ENCODE measurements around the gene POU2F2.
"Not testable (repeated sequence)": the region's sequence is repeated elsewhere in the genome, so short reads cannot be mapped to it uniquely, and the experiment has no call there.

Gene POU2F2

DNA sequence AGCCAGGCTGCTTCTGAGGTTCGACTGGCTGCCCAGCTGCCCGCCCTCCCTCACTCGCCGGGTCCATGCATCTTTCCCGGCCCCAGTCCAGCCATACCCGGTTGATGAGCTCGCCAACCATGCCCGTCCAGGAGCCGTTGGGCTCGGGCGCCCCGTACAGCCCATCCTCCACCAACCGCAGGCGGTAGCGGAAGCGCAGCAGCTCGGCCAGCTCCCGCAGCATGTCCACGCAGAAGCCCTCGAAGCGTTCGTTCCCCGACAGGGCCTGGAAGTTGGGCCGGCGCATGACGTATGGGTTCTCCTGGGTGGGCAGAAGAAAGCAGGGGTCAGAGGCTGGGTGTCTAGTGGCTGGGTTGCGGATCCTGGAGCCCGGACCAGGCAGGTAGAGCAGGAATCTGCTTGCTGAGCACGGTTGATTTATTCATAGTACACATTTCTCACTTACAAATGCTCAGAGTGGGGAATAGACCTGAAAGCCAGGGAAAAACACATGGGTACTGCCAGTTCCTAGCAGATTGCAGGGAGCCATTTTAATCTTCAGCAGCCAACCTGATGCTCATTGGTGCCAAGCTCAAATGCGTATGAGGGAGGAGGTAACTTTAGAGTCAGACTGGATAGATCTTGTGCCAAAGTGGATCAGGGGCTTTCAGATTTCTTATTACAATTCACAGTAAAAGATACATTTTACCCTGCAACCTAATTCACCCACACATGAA is 89.6 kb downstream of the POU2F2 start:
- Histone ChIP-seq H3K9me3 (ENCODE audit: low read length) (no peaks in the 10 kb centered on the region), H3K27me3 (ENCODE audit: control insufficient read depth in 1 of 2, insufficient read depth in 2 of 2, low read length in 2 of 2) (no peaks in the 10 kb centered on the region), H3K4me3 (ENCODE audit: low read depth in 1 of 2, low read length in 2 of 2) (no peak overlapping the region), H3K9ac (ENCODE audit: low read length) (no peak overlapping the region), H3K27ac (ENCODE audit: low read depth, low read length) (no peak overlapping the region), H3K4me1 (ENCODE audit: insufficient read depth, low read length) (no peaks in the 10 kb centered on the region), H3K36me3 (ENCODE audit: insufficient read depth, low read length) (peaks cover 27% of the 10 kb centered on the region)

- peaks cover 23% of the 10 kb centered on the region for H3K36me3 ChIP-seq (ENCODE audit: insufficient read depth, low read length)
- not testable (repeated sequence) for H3K27ac ChIP-seq (ENCODE audit: low read depth, low read length); H3K27me3 ChIP-seq (ENCODE audit: control insufficient read depth in 1 of 2, insufficient read depth in 2 of 2, low read length in 2 of 2); H3K4me3 ChIP-seq (ENCODE audit: low read depth in 1 of 2, low read length in 2 of 2); H3K9ac ChIP-seq (ENCODE audit: low read length); H3K9me3 ChIP-seq (ENCODE audit: low read length); H3K4me1 ChIP-seq (ENCODE audit: insufficient read depth, low read length)
Measured at GRCh38 chr19:42040491-42040890, 91.8 kb downstream of the POU2F2 start.

- Histone ChIP-seq H3K27me3 (ENCODE audit: control insufficient read depth in 1 of 2, insufficient read depth in 2 of 2, low read length in 2 of 2) (no peaks in the 10 kb centered on the region), H3K9ac (ENCODE audit: low read length) (no peak overlapping the region), H3K27ac (ENCODE audit: low read depth, low read length) (no peak overlapping the region), H3K36me3 (ENCODE audit: insufficient read depth, low read length) (peaks cover 22% of the 10 kb centered on the region), H3K4me3 (ENCODE audit: low read depth in 1 of 2, low read length in 2 of 2) (no peak overlapping the region), H3K9me3 (ENCODE audit: low read length) (no peaks in the 10 kb centered on the region), H3K4me1 (ENCODE audit: insufficient read depth, low read length) (no peaks in the 10 kb centered on the region)
Measured at GRCh38 chr19:42040031-42040430, 92.2 kb downstream of the POU2F2 start.

GRCh38 chr19:42038666-42039065 is 93.6 kb downstream of the POU2F2 start:
- H3K27me3 ChIP-seq (ENCODE audit: control insufficient read depth in 1 of 2, insufficient read depth in 2 of 2, low read length in 2 of 2) = no peaks in the 10 kb centered on the region
- H3K36me3 ChIP-seq (ENCODE audit: insufficient read depth, low read length) = peaks cover 22% of the 10 kb centered on the region
- H3K4me1 ChIP-seq (ENCODE audit: insufficient read depth, low read length) = no peaks in the 10 kb centered on the region
- no peak overlapping the region for H3K4me3 ChIP-seq (ENCODE audit: low read depth in 1 of 2, low read length in 2 of 2)
- H3K9me3 ChIP-seq (ENCODE audit: low read length) = no peaks in the 10 kb centered on the region
- no peak overlapping the region for H3K9ac ChIP-seq (ENCODE audit: low read length)
- no peak overlapping the region for H3K27ac ChIP-seq (ENCODE audit: low read depth, low read length)

- no peaks in the 10 kb centered on the region for H3K9me3 ChIP-seq (ENCODE audit: low read length)
- no peaks in the 10 kb centered on the region for H3K27me3 ChIP-seq (ENCODE audit: control insufficient read depth in 1 of 2, insufficient read depth in 2 of 2, low read length in 2 of 2)
- no peak overlapping the region for H3K27ac ChIP-seq (ENCODE audit: low read depth, low read length)
- H3K4me3 ChIP-seq (ENCODE audit: low read depth in 1 of 2, low read length in 2 of 2) = no peak overlapping the region
- H3K4me1 ChIP-seq (ENCODE audit: insufficient read depth, low read length) = peaks cover under 1% of the 10 kb centered on the region
- no peak overlapping the region for H3K9ac ChIP-seq (ENCODE audit: low read length)
- H3K36me3 ChIP-seq (ENCODE audit: insufficient read depth, low read length) = peaks cover 22% of the 10 kb centered on the region
Measured at GRCh38 chr19:42037649-42038048, 94.6 kb downstream of the POU2F2 start.

Data from muscle layer of colon (tissue), 2 donors.